ENCODE results near the gene OMP.

OMP gene

DNA sequence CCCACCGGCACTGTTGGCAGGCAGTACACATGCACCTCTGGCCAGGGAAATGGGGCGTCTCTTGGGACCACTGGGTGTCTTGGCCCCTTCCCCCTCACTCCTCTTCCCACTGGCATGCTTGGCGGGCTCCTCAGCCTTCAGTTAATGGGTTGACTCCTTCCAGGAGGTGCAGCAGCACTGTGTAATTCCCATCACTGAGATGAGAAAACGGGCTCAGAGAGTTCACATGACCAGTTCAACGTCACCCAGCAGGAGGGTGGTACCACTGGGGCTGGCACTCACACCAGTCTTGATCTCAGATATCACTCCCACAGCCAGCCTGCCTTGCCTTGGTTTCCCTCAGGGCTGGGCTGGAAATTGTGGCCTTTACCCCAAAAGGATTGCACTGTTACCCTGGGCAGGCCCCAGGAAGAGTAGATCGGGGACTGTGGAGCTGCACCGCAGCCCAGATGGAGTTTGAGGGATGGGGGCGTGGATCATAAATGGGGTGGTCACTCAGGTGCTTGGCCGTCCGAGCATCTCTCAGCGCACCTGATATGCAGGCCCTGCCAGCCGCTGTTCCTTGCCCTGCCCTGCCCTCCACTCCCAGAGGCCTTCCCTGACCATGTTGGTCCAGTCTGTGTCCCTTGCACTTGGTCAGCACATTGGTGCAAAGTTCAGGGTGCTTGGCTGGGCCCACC lies 18.9 kb upstream of the OMP start:
- no peaks in the 10 kb centered on the region for H3K27me3 ChIP-seq (ENCODE audit: insufficient read depth, low read depth)
- H3K36me3 ChIP-seq (ENCODE audit: insufficient read depth) = no peaks in the 10 kb centered on the region
- TF ChIP-seq, protein P1, sequence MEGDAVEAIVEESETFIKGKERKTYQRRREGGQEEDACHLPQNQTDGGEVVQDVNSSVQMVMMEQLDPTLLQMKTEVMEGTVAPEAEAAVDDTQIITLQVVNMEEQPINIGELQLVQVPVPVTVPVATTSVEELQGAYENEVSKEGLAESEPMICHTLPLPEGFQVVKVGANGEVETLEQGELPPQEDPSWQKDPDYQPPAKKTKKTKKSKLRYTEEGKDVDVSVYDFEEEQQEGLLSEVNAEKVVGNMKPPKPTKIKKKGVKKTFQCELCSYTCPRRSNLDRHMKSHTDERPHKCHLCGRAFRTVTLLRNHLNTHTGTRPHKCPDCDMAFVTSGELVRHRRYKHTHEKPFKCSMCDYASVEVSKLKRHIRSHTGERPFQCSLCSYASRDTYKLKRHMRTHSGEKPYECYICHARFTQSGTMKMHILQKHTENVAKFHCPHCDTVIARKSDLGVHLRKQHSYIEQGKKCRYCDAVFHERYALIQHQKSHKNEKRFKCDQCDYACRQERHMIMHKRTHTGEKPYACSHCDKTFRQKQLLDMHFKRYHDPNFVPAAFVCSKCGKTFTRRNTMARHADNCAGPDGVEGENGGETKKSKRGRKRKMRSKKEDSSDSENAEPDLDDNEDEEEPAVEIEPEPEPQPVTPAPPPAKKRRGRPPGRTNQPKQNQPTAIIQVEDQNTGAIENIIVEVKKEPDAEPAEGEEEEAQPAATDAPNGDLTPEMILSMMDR (conservative IDR thresholded peaks at IDR 0.05; ENCODE audit: low read depth, low read length) = no peak
- no peak overlapping the region for H3K9ac ChIP-seq
- no peaks in the 10 kb centered on the region for H3K79me2 ChIP-seq (ENCODE audit: insufficient read depth, low read depth)
- no peak overlapping the region for H3K4me2 ChIP-seq
- H3K4me3 ChIP-seq (IDR thresholded peaks at IDR 0.05; ENCODE audit: insufficient read depth, low read depth, low read length) = no peak overlapping the region
- H3K4me1 ChIP-seq (ENCODE audit: low read depth, poor library complexity, severe bottlenecking) = no peaks in the 10 kb centered on the region
- no peak overlapping the region for H3K27ac ChIP-seq
- no peak overlapping the region for H2AFZ ChIP-seq (ENCODE audit: low read depth)
- no peaks in the 10 kb centered on the region for H4K20me1 ChIP-seq (ENCODE audit: insufficient read depth)

GRCh38 chr11:77084581-77085191 lies 18.0 kb upstream of the OMP start:
- Histone ChIP-seq H3K4me1 (ENCODE audit: low read depth, poor library complexity, severe bottlenecking) (peaks cover 4% of the 10 kb centered on the region), H3K27me3 (ENCODE audit: insufficient read depth, low read depth) (no peaks in the 10 kb centered on the region), H4K20me1 (ENCODE audit: insufficient read depth) (no peaks in the 10 kb centered on the region), H3K4me3 (IDR thresholded peaks at IDR 0.05; ENCODE audit: insufficient read depth, low read depth, low read length) (no peak overlapping the region), H3K9ac (no peak overlapping the region), H3K36me3 (ENCODE audit: insufficient read depth) (no peaks in the 10 kb centered on the region), H3K27ac (no peak overlapping the region), H3K4me2 (no peak overlapping the region), H2AFZ (ENCODE audit: low read depth) (no peak overlapping the region), H3K79me2 (ENCODE audit: insufficient read depth, low read depth) (no peaks in the 10 kb centered on the region)
- TF ChIP-seq, protein P1 (conservative IDR thresholded peaks at IDR 0.05; ENCODE audit: low read depth, low read length) = no peak

DNA sequence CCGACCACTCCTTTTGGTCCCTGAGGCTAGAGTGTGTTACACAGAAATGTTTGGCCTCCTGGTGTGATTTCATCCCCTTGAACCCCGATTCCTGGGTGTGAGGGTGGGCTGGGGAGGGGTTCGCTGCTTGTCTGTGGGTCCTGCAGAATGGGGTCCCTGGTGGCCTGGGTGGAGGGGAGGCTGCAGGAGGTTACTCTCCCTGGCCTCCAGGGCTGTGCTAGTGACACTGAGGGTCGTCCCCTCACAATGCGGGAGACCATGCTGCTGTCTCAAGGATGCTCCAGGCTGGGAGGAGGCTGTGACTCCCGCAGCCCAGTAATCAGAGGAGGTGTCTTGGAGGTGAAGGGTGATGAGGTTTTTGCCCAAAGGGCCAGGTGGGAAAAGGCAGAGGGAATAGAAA lies 17.0 kb upstream of the OMP start:
- Histone ChIP-seq H3K4me1 (ENCODE audit: low read depth, poor library complexity, severe bottlenecking) (peaks cover 11% of the 10 kb centered on the region), H3K9ac (no peak overlapping the region), H3K36me3 (ENCODE audit: insufficient read depth) (no peaks in the 10 kb centered on the region), H3K27me3 (ENCODE audit: insufficient read depth, low read depth) (no peaks in the 10 kb centered on the region), H4K20me1 (ENCODE audit: insufficient read depth) (no peaks in the 10 kb centered on the region), H3K4me2 (no peak overlapping the region), H3K27ac (no peak overlapping the region), H3K79me2 (ENCODE audit: insufficient read depth, low read depth) (no peaks in the 10 kb centered on the region), H2AFZ (ENCODE audit: low read depth) (no peak overlapping the region), H3K4me3 (IDR thresholded peaks at IDR 0.05; ENCODE audit: insufficient read depth, low read depth, low read length) (no peak overlapping the region)
- TF ChIP-seq, protein P1 (conservative IDR thresholded peaks at IDR 0.05; ENCODE audit: low read depth, low read length) = no peak

DNA sequence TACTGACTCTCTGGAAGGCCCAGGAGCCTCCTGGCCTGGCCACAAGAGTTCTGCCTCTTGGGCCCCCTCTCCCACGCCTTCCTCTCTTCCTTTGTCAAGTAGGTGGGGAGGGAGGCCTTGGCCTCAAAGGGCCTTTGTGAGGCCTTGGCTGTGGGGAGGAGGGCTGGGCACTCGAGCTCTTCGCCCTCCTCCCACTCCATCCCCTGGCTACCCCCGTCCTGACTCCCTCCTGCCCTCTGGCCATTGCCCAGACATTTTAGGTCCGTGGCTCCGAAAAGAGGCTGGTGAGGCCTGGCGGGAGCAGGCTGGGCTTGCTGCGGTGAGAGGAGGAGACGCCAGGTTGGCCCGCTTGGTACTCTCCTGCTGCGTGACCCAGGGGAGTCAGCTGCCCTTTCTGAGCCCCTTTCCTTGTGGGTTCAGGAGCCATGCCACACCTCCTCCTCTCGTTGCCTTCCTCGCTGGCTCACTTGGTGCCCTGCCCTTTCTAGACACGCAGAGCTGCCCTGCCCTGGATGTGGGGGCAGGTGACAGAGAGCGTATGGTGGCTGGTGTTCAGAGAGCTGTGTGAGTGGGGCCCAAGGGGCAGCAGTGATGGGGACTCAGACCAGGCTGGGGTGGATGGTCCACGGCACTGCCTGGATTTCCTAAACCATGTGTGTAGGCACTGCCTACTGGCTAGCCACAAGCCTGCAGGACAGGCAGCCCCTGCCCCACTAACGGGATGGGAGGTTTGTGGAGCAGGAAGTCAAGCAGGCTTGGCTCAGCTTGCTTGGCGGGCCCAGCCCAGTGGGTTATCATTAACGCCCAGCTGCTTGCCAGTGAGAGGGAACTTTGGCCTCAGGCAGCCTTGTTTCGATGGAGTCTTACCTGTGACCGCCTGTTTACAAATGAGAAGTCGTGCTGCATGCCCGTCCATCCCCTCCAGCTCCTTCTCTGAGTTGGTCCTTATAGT lies 15.8 kb upstream of the OMP start:
- Histone ChIP-seq H2AFZ (ENCODE audit: low read depth) (no peak overlapping the region), H3K4me3 (IDR thresholded peaks at IDR 0.05; ENCODE audit: insufficient read depth, low read depth, low read length) (no peak overlapping the region), H3K4me2 (no peak overlapping the region), H4K20me1 (ENCODE audit: insufficient read depth) (no peaks in the 10 kb centered on the region), H3K27ac (no peak overlapping the region), H3K9ac (no peak overlapping the region), H3K27me3 (ENCODE audit: insufficient read depth, low read depth) (no peaks in the 10 kb centered on the region), H3K36me3 (ENCODE audit: insufficient read depth) (no peaks in the 10 kb centered on the region), H3K4me1 (ENCODE audit: low read depth, poor library complexity, severe bottlenecking) (peaks cover 11% of the 10 kb centered on the region), H3K79me2 (ENCODE audit: insufficient read depth, low read depth) (no peaks in the 10 kb centered on the region)
- TF ChIP-seq, protein P1 (conservative IDR thresholded peaks at IDR 0.05; ENCODE audit: low read depth, low read length) = no peak
